ENCODE measurements around the gene INSYN2B. TPM values are rescaled to one million over a fixed set of nuclear protein-coding genes. Genes with fewer than 3 reads are reported as not detected.
A peak's percentile ranks its signal among the peaks of the same experiment; 100 is the strongest.

Gene INSYN2B
- total and polyA plus RNA-seq, 2 experiments from 2014 or later: 10.1 to 43.2 TPM

DNA sequence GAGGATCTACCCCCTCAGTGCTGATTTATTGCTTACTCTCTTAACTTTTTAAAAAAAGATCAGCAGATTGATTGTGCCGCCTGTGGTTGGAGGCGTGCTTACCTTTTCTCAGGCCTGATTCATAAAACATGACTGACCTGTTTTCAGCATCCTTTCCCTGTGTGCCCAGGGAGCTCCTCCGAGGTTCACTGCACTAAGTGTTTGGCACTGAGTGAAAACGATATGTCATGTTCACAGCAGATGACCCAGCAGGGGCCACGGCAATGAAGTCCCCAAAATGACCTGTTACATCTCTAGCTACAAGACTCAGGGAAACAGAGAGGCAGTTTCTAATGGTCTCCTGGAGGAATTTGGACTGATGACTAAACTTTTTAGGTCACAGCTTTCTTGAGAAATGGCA is 69.9 kb downstream of the INSYN2B start:
- no peaks in the 10 kb centered on the region for H3K9me2 ChIP-seq (ENCODE audit: insufficient read depth)
- WGBS, 2 experiments (ENCODE audit: low coverage in 1 of 2, low lambda C conversion rate in 2 of 2, missing lambda C conversion rate in 2 of 2): 88 to 89% methylated on average over 5 of the region's 5 CpGs

GRCh38 chr5:169909945-169910344 is 70.3 kb downstream of the INSYN2B start:
- DNase-seq: no peak
- Histone ChIP-seq H3K9me3 (ENCODE audit: low read depth) (no peaks in the 10 kb centered on the region), H3K79me2 (ENCODE audit: insufficient read depth) (peaks cover 86% of the 10 kb centered on the region), H3K4me3 (no peak overlapping the region), H3K4me2 (ENCODE audit: unreplicated experiment) (no peak overlapping the region), H3F3A (ENCODE audit: insufficient read depth) (peaks cover 52% of the 10 kb centered on the region), H3K36me3 (ENCODE audit: low read depth) (no peaks in the 10 kb centered on the region), H3K4me1 (ENCODE audit: insufficient read depth) (peaks cover 16% of the 10 kb centered on the region), H2AFZ (no peak overlapping the region), H4K20me1 (ENCODE audit: insufficient read depth) (peaks cover 3% of the 10 kb centered on the region), H3K9me2 (ENCODE audit: insufficient read depth) (no peaks in the 10 kb centered on the region), H3K9ac (no peak overlapping the region), H3K27ac (no peak overlapping the region), H3K27me3 (replicated peaks; ENCODE audit: insufficient read depth) (no peaks in the 10 kb centered on the region)
- TF ChIP-seq EZH2phosphoT487 (IDR thresholded peaks at IDR 0.05; ENCODE audit: insufficient read depth, low read depth) (no peak), EZH2 (IDR thresholded peaks at IDR 0.05; ENCODE audit: insufficient read depth, poor library complexity, severe bottlenecking) (no peak)
- in situ Hi-C loops (cut with MboI): no loop called here
- 87 to 88% methylated on average over 3 of the region's 3 CpGs for WGBS, 2 experiments (ENCODE audit: low coverage in 1 of 2, low lambda C conversion rate in 2 of 2, missing lambda C conversion rate in 2 of 2)

More for the DNA sequence above, 69.9 kb downstream of the INSYN2B start:
- Histone ChIP-seq H4K20me1 (ENCODE audit: insufficient read depth) (peaks cover 6% of the 10 kb centered on the region), H3K36me3 (ENCODE audit: low read depth) (no peaks in the 10 kb centered on the region), H3K27ac (no peak overlapping the region), H3K4me2 (ENCODE audit: unreplicated experiment) (no peak overlapping the region), H3K27me3 (replicated peaks; ENCODE audit: insufficient read depth) (no peaks in the 10 kb centered on the region), H3K79me2 (ENCODE audit: insufficient read depth) (peaks cover 85% of the 10 kb centered on the region), H3K9ac (no peak overlapping the region), H3F3A (ENCODE audit: insufficient read depth) (peaks cover 56% of the 10 kb centered on the region), H3K9me3 (ENCODE audit: low read depth) (no peaks in the 10 kb centered on the region), H3K4me1 (ENCODE audit: insufficient read depth) (peaks cover 21% of the 10 kb centered on the region), H2AFZ (no peak overlapping the region), H3K4me3 (no peak overlapping the region)
- TF ChIP-seq EZH2 (IDR thresholded peaks at IDR 0.05; ENCODE audit: insufficient read depth, poor library complexity, severe bottlenecking) (no peak), EZH2phosphoT487 (IDR thresholded peaks at IDR 0.05; ENCODE audit: insufficient read depth, low read depth) (no peak)
- in situ Hi-C loops (cut with MboI): no loop called here
- no peak for DNase-seq

DNA sequence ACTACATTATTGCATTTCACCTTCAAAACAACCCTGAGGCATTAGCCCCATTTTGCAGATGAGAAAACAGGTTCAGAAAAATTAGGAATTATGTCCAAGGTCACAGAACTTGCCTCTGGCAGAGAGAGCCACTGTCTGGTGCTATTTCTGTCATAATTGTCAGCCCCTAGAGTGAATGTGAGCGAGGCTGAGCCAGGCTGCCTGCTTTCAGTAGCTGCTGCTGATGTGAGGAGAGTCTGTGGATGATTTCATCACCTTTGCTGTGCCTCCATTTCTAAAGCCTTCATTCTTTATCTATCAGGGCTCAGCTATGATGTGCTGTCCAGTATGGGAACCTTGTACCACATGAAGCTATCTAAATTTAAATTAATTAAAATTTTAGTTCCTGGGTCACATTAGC is 71.4 kb downstream of the INSYN2B start:
- TF ChIP-seq EZH2 (IDR thresholded peaks at IDR 0.05; ENCODE audit: insufficient read depth, poor library complexity, severe bottlenecking): no peak
- no peak for TF ChIP-seq EZH2phosphoT487 (IDR thresholded peaks at IDR 0.05; ENCODE audit: insufficient read depth, low read depth)
- H3K9me3 ChIP-seq (ENCODE audit: low read depth): no peaks in the 10 kb centered on the region

DNA sequence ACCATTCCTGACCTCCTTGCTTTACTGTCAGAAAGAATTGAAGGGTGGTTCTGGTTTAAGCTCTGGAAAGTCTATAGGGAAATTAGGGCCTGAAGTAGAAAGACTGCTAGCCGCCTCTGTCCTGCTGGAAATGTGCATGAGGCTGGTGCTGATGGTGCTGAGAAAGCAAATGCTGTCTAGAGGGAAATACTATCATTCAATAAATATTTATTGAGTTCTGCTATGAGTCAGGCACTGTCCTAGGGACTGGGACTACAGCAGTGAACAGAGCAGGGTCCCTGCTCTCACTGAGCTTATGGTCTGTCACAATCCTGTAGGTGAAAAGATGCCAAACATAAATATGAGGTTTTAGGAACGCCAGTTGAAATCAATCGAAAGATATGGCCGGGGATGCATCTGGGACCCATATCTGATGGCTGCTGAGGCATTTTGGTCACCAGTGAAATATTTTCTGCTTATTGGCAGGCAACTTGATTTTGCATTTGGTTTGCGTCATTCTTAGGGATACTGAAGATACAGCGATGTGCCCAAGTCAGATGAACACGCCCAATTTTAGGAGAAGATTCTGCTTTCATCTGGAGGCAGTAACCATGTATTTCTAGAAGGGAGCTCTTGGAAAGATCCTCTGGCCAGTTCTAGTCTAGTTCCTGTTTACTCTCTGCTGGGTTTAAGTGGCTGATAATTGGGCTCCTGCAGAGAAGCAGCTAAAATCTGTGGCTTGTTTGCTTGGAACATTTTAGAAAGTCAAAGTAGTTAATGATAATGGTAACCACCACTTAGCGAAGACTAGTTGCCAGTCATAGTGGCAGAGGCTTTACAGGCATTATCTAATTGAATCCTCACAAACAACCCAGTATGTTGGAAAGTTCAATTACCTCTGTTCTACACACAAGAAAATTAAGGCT is 73.3 kb downstream of the INSYN2B start:
- Histone ChIP-seq H3K27me3 (replicated peaks; ENCODE audit: insufficient read depth) (no peaks in the 10 kb centered on the region), H3F3A (ENCODE audit: insufficient read depth) (peaks cover 40% of the 10 kb centered on the region), H3K4me3 (no peak overlapping the region), H3K9ac (no peak overlapping the region), H3K9me2 (ENCODE audit: insufficient read depth) (no peaks in the 10 kb centered on the region), H3K36me3 (ENCODE audit: low read depth) (no peaks in the 10 kb centered on the region), H3K9me3 (ENCODE audit: low read depth) (no peaks in the 10 kb centered on the region), H3K4me1 (ENCODE audit: insufficient read depth) (peaks cover 9% of the 10 kb centered on the region), H4K20me1 (ENCODE audit: insufficient read depth) (no peaks in the 10 kb centered on the region), H3K27ac (peak overlapping the region; percentile 34), H3K4me2 (ENCODE audit: unreplicated experiment) (peak overlapping the region; percentile 37), H3K79me2 (ENCODE audit: insufficient read depth) (peaks cover 89% of the 10 kb centered on the region), H2AFZ (no peak overlapping the region)
- TF ChIP-seq EZH2phosphoT487 (IDR thresholded peaks at IDR 0.05; ENCODE audit: insufficient read depth, low read depth): no peak
- TF ChIP-seq EZH2 (IDR thresholded peaks at IDR 0.05; ENCODE audit: insufficient read depth, poor library complexity, severe bottlenecking): no peak
- 23 to 25% methylated on average over 8 of the region's 8 CpGs for WGBS, 2 experiments (ENCODE audit: low coverage in 1 of 2, low lambda C conversion rate in 2 of 2, missing lambda C conversion rate in 2 of 2)
- in situ Hi-C loops (cut with MboI): no loop called here
- peak; percentile 70 for DNase-seq

More for the DNA sequence above, 71.4 kb downstream of the INSYN2B start:
- no peak overlapping the region for H3K27ac ChIP-seq
- H3K9ac ChIP-seq: no peak overlapping the region
- H3K4me3 ChIP-seq: no peak overlapping the region
- H2AFZ ChIP-seq: no peak overlapping the region
- H3K9me2 ChIP-seq (ENCODE audit: insufficient read depth): no peaks in the 10 kb centered on the region
- no peak for DNase-seq
- peaks cover 3% of the 10 kb centered on the region; the same call in 1 of the 2 replicates for H4K20me1 ChIP-seq (ENCODE audit: insufficient read depth)
- in situ Hi-C loops (cut with MboI): no loop called here
- WGBS, 2 experiments (ENCODE audit: low coverage in 1 of 2, low lambda C conversion rate in 2 of 2, missing lambda C conversion rate in 2 of 2): 92 to 100% methylated on average over 1 of the region's 1 CpG
- H3K4me1 ChIP-seq (ENCODE audit: insufficient read depth): peaks cover 9% of the 10 kb centered on the region
- H3F3A ChIP-seq (ENCODE audit: insufficient read depth): peaks cover 51% of the 10 kb centered on the region
- no peak overlapping the region for H3K4me2 ChIP-seq (ENCODE audit: unreplicated experiment)
- no peaks in the 10 kb centered on the region for H3K36me3 ChIP-seq (ENCODE audit: low read depth)
- H3K79me2 ChIP-seq (ENCODE audit: insufficient read depth): peaks cover 88% of the 10 kb centered on the region
- no peaks in the 10 kb centered on the region for H3K27me3 ChIP-seq (replicated peaks; ENCODE audit: insufficient read depth)

All from GM23248 (cell line).